ENCODE measurements around the gene ASPHD2.
A peak's percentile ranks its signal among the peaks of the same experiment; 100 is the strongest.

ASPHD2 gene

DNA sequence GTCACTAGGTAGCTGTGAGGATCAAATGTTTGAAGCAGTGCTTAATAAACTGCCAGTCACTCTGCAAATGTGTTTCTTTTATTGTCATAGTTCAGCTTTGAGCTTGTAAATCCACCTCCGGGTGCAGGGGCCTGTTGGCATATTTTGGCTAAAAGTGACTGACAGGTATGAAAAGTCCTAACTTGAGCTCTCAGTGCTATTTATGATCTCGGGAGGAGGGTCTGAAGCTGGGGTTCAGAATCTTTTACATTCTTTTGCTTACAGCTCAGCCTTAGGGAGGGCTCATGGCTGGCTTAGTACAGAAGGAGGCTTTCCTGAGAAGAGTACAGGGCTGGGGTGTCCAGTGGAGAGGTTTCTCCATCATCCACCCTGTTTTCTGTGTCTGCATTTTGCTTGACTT, 1.5 kb downstream of the ASPHD2 start:
- in situ Hi-C loops (cut with MboI; ENCODE audit: low sequenced_read_pairs, unreplicated experiment), result no loop called here
- peak; percentile 18 for DNase-seq (ENCODE audit: low spot score)
- TF ChIP-seq, protein P1, sequence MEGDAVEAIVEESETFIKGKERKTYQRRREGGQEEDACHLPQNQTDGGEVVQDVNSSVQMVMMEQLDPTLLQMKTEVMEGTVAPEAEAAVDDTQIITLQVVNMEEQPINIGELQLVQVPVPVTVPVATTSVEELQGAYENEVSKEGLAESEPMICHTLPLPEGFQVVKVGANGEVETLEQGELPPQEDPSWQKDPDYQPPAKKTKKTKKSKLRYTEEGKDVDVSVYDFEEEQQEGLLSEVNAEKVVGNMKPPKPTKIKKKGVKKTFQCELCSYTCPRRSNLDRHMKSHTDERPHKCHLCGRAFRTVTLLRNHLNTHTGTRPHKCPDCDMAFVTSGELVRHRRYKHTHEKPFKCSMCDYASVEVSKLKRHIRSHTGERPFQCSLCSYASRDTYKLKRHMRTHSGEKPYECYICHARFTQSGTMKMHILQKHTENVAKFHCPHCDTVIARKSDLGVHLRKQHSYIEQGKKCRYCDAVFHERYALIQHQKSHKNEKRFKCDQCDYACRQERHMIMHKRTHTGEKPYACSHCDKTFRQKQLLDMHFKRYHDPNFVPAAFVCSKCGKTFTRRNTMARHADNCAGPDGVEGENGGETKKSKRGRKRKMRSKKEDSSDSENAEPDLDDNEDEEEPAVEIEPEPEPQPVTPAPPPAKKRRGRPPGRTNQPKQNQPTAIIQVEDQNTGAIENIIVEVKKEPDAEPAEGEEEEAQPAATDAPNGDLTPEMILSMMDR (IDR thresholded peaks at IDR 0.05; ENCODE audit: borderline replicate concordance, control extremely low read depth, extremely low read depth, insufficient read depth, missing control alignments), result no peak

DNA sequence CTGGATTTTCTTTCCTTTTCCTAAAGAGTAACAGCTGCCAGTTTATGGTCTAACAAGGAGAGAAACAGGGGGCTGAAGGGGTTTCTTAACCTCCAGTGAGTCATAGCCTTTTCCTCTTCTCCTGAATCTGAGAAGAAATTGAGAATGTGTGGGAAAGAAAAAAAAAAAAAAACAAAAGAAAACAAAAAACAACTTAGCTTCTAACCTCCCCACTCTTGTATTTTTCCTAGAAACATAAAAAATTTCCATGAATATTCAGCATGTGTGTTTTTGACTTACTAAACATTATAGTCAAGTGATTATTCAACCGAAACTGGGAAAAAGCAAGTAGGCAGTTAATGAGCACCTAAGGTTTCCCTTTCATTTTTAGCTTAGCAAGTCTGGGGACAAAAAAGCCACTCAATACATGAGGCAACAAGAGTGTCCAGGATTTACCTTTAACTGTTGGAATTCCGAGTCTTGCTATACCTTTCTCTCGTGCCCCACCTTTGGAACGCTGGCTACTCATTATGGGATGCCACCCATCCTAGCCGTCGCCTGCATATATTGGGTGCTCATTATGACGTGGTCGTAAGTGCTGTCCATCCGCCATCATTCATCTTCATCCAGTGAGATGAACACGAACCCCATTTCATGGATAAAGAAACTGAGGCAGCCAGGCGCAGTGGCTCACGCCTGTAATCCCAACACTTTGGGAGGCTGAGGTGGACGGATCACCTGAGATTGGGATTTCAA, 2.4 kb downstream of the ASPHD2 start:
- peak; percentile 58 for DNase-seq (ENCODE audit: low spot score)
- TF ChIP-seq, protein P1 (IDR thresholded peaks at IDR 0.05; ENCODE audit: borderline replicate concordance, control extremely low read depth, extremely low read depth, insufficient read depth, missing control alignments), result no peak
- in situ Hi-C loops (cut with MboI; ENCODE audit: low sequenced_read_pairs, unreplicated experiment), result no loop called here

DNA sequence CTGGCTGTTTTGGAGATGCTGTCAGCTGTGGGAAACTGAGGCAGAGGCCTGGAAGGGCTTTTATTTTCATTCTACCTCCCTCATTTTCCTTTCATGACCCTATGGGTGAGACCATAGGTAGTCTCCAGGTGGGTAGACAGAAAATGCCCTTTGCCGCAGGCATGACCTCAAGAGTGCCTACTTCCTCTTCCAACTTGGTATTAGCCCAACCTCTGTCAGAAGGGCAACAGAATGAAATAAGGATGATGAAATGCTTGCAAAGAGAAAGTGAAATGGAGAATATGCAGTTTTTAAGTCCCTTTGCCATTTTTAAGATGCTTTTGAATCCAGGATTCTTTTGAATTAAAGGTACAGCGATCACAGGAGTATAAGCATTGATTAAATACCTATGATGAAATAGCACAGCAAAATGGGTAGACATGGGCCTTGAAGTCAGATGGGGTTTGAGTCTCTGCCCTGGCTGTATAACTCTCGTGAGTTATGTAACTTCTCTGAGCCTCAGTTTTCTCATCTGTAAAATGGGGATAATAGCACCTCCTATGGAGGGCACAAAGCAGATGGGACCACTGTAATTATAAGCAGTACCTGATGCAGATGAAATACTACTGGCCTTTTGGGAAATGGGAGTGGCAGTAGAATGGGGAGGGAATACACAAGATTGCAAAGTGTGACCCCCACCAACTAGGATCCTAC, 3.7 kb downstream of the ASPHD2 start:
- DNase-seq (ENCODE audit: low spot score), result peak; percentile 35
- in situ Hi-C loops (cut with MboI; ENCODE audit: low sequenced_read_pairs, unreplicated experiment), result no loop called here
- TF ChIP-seq, protein P1 (IDR thresholded peaks at IDR 0.05; ENCODE audit: borderline replicate concordance, control extremely low read depth, extremely low read depth, insufficient read depth, missing control alignments), result no peak

DNA sequence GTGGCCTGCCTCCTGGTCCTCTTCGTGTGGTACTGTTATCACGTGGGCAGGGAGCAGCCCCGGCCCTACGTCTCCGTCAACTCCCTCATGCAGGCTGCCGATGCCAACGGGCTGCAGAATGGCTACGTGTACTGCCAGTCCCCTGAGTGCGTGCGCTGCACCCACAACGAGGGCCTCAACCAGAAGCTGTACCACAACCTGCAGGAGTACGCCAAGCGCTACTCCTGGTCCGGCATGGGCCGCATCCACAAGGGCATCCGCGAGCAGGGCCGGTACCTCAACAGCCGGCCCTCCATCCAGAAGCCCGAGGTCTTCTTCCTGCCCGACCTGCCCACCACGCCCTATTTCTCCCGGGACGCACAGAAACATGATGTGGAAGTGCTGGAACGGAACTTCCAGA, 4.7 kb downstream of the ASPHD2 start:
- TF ChIP-seq, protein P1 (IDR thresholded peaks at IDR 0.05; ENCODE audit: borderline replicate concordance, control extremely low read depth, extremely low read depth, insufficient read depth, missing control alignments), result no peak
- DNase-seq (ENCODE audit: low spot score), result no peak
- in situ Hi-C loops (cut with MboI; ENCODE audit: low sequenced_read_pairs, unreplicated experiment), result no loop called here

DNA sequence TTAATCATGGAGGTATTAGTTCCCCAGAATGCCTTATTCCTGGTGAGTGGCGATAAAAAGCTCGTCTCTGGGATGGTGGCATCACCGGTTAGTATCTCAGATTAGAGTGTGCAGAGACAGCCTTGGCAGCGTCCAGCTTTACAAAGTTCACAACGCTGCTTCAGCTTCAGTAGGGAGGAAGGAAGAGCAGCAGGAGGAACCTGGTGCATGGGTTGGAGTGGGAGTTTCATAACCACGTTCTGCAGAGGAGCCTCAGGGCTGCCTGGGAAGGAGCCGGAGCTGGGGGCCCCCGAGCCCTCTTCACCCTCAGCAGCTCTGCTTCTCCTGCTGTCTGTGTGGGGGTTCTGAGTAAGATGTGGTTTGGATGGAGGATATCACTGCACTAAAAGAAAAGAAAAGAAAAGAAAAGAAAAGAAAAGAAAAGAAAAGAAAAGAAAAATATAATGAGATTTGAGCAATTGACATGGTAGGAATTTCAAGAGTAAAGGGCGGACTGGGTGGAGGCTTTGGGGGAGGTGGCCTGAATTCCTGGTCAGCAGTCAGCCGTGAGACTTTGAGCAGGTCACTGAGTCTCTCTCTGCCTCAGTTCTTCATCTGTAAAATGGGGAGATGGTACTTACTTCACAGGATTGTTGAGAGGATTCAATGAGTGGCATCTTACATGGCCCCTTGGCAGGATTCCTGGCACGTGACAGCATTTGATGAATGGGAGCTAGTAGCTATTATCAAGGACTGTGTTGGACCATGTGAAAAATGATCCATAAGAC, 6.5 kb downstream of the ASPHD2 start:
- TF ChIP-seq, protein P1 (IDR thresholded peaks at IDR 0.05; ENCODE audit: borderline replicate concordance, control extremely low read depth, extremely low read depth, insufficient read depth, missing control alignments), result no peak
- in situ Hi-C loops (cut with MboI; ENCODE audit: low sequenced_read_pairs, unreplicated experiment), result no loop called here
- DNase-seq (ENCODE audit: low spot score), result no peak

DNA sequence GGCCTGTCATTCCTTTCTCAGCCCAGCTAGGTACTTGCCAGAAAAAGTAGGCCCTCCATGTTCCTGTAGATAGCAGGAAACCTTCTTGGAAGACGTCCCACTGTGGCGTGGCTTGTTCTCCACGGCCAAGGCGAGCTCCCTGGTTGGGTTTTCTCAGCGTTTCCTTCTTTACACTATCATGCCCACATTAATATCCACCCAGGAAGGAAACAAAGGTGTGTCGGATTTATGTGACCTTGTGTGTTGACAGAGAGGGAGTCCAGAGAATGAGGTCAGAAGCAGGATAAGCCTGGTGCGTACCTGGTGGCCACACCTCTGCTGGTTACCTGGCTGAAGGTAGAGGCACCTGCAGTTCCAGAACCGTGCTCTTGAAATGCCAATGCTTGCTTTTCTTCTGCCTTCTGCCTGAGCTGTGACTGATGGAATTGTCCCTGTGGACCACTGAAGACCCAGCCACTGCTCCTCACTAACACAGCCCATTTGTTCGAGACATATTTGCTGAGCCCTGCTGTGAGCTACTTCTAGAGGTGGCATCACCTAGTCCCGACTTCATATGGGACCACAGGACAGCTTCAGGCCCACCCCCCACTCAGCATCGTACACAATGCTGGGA, 7.9 kb downstream of the ASPHD2 start:
- in situ Hi-C loops (cut with MboI; ENCODE audit: low sequenced_read_pairs, unreplicated experiment), result no loop called here

More for the DNA sequence above, 7.9 kb downstream of the ASPHD2 start:
- DNase-seq (ENCODE audit: low spot score), result no peak
- TF ChIP-seq, protein P1 (IDR thresholded peaks at IDR 0.05; ENCODE audit: borderline replicate concordance, control extremely low read depth, extremely low read depth, insufficient read depth, missing control alignments), result no peak
